Stimulated activated CD4-positive, alpha-beta T cell treated with anti-CD3 and anti-CD28 coated beads, Interleukin-12 subunit alpha, Interleukin-12 subunit beta, amount 100 ng/mL, for 48 hours (primary cell): ENCODE results near the gene ROBO2.

Source experiments
- DNase-seq, 3 donors: peaks; one replicate each; pipeline ENCODE4 v3.0.0-alpha.2; 2020; ENCODE audit warnings: low read depth in 2 of 3, low spot score in 1 of 3

ROBO2 gene

DNA sequence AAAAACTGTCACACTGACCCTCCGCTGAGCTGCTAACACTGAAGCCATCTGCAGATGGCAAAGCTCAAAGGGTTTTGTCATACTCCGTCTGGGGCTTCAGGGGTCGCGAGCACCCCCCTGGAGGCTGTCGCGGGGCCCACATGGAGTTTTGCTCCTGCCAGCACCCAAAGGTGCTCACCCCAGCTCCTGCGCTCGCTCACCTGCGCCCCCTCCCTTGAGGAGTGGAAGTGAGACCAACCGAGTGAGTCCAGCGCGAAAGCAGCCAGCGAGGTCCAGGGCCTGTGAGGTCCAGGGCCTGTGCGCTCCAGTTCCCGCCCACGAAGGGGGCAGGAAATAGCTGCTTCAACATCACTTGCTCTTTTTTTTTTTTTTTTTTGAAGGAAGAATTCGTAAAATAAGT is 208.5 kb downstream of the ROBO2 start:
- no peak for DNase-seq

- DNase-seq = no peak
Measured at GRCh38 chr3:77251136-77251535, 211.2 kb downstream of the ROBO2 start.

GRCh38 chr3:77254967-77255831 is 215.3 kb downstream of the ROBO2 start:
- peak in 1 of 3 donors; percentile 10 for DNase-seq

DNA sequence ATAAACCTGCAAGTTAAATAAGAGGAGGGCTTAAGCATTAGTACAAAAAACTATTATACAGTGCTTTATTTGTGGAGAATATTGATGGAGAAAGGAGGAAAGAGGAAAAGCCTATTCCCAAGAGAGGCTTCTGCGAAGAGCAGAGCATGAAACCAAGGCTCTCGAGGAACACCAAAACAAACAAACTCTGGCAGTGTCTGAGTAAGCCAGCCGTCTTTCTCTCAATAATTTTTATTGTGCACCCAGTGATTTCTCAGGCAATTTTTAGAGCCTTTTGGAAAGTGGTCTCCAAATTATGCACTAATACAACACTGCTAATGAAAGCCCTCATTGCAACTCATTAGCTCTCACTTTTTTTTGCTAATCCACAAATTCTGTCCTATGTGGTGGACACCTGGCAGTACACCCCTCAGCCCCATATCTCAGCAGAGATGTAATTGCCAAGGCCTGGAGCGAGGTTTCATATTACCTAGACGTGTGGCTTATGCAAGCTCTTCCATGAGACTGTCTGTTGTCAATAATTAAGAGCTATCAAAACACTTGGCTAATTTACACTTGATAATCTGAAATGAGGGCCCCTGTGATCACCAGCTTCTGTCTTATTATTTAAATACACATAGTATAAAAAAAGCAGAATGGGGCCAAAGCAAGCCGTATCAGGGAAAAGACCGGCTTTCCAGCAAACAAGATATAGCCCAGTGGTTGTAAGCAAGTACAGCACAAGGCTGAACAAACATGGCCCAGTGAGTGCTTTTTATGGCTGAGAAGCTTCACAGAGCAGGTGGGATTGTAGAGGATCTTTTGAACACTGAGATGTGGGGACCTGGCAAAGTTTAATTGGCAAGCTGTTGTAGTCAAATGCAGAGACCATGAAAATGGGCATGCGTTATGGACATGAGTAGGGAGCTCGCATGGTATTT is 216.9 kb downstream of the ROBO2 start:
- no peak for DNase-seq

- DNase-seq = no peak
Measured at GRCh38 chr3:77259694-77260093, 219.8 kb downstream of the ROBO2 start.

GRCh38 chr3:77262361-77262760 is 222.5 kb downstream of the ROBO2 start:
- no peak for DNase-seq

GRCh38 chr3:77267589-77267988 is 227.7 kb downstream of the ROBO2 start:
- no peak for DNase-seq

- DNase-seq = no peak
Measured at GRCh38 chr3:77271306-77271705, 231.4 kb downstream of the ROBO2 start.

- no peak for DNase-seq
Measured at GRCh38 chr3:77271711-77272110, 231.8 kb downstream of the ROBO2 start.

DNA sequence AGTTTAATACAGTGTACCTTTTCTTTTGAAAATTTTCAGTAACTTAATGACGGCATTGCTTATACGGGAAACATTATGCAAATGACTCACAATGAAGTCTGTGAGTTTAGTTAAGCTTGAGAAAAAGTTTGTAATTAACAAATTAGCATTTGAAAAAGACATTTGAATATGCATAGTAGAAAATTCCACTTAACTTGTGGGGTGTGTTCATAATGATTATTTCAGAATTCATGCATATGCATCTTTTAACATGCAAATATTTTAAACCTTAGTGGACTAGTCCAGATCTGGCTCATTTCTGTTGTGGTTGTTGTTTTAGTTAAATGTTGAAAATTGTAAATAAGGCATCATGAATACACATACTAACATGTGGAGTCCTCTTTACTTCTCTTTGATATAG is 239.4 kb downstream of the ROBO2 start:
- no peak for DNase-seq

GRCh38 chr3:77281721-77282120 is 241.8 kb downstream of the ROBO2 start:
- no peak for DNase-seq

GRCh38 chr3:77283108-77283507 is 243.2 kb downstream of the ROBO2 start:
- no peak for DNase-seq

- DNase-seq = no peak
Measured at GRCh38 chr3:77288348-77288747, 248.4 kb downstream of the ROBO2 start.

GRCh38 chr3:77296527-77296926 is 256.6 kb downstream of the ROBO2 start:
- DNase-seq = no peak

GRCh38 chr3:77298417-77298816 is 258.5 kb downstream of the ROBO2 start:
- DNase-seq = no peak

GRCh38 chr3:77303955-77304699 is 264.2 kb downstream of the ROBO2 start:
- DNase-seq = no peak

- no peak for DNase-seq
Measured at GRCh38 chr3:77304700-77305021, 264.8 kb downstream of the ROBO2 start.

GRCh38 chr3:77309460-77309859 is 269.6 kb downstream of the ROBO2 start:
- DNase-seq = no peak

GRCh38 chr3:77313843-77314242 is 273.9 kb downstream of the ROBO2 start:
- DNase-seq = no peak

DNA sequence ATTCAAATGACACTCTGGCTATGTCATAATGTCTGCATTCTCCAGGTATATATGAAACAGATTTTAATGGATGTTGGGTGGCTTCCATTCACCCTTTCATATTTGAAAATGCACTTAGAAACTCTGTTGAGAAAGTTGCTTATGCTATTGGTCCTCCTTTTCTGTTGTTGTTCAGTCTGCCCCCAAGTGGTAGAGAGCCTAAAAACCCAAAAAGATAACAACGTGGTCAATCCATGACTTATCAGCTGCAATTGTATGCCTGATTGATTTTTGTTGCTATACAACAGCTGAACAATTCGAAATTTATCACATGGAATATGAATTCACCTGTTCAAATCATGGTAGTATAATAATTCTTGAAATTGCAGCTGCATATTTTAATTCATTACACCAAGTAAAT is 279.8 kb downstream of the ROBO2 start:
- DNase-seq = no peak

DNA sequence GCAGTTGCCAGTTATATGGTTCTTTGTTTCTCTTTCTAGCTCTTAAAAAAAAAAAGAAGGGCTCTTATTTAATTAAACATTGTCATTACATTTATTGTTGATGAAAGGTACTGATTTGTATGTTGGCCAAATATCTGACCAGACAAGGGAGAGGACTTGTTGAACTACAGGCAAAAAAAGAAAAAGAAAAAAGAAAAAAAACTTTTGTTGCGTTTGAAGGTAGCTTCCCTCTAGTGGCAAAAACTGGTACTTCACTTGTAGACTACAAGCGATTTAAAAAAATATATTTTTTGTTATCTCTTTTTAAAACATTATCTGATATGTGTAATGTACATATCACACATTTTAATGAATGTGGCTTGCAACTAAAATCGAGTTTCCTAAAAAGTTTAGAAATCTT is 280.6 kb downstream of the ROBO2 start:
- DNase-seq = no peak

DNA sequence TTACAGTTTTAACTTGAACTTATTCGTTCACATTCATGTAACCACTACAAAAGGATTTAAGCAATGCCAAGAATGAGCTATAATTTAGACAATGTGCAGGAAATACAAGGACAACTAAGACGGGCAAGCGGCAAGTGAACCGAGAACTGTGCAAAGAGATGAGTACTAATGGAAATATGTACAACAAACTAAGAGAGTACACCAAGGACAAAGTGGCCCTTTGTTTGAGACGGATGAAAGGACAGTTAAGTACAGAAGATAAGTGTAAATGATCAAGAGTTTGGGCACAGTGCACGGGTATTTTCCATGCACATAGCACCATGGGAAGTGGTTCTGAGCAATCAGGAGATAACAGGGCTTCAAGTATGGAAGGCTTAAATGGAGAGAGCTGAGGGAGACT is 281.7 kb downstream of the ROBO2 start:
- DNase-seq = no peak
